Erythroblast (primary cell): ENCODE data around the gene HSP90AA1.

Source experiments
- GATA1 ChIP-seq: IDR thresholded peaks from 2 replicates; pipeline ENCODE4 v1.6.1; 2011; ENCODE audit warnings: low read depth, mild to moderate bottlenecking, control low read depth, low read length, moderate library complexity
- POLR2A ChIP-seq: IDR thresholded peaks from 2 replicates; pipeline ENCODE4 v1.6.1; 2011; ENCODE audit warnings: mild to moderate bottlenecking, low read length

GRCh38 chr14:102057480-102058114 is 29.2 kb downstream of the HSP90AA1 start:
- no peak for TF ChIP-seq POLR2A
- no peak for TF ChIP-seq GATA1
